OCI-LY3 (cell line): Measurements from ENCODE around the gene EPHA2.

ENCODE experiments used
- EZH2phosphoT487 ChIP-seq: fragments of 200-600 bp; shearing (Covaris generic); IDR thresholded peaks from 2 replicates; pipeline ENCODE4 v1.6.1; 2018; ENCODE audit warnings: antibody characterized with exemption, mixed run types, low read depth
- TF ChIP-seq, protein P1 (sequence below): fragments of 200-600, 300-600 bp; sonication (generic); IDR thresholded peaks from 2 replicates; pipeline ENCODE4 v1.5.1; 2014; ENCODE audit warnings: antibody characterized with exemption, low read length, low read depth

- TF ChIP-seq, protein P1, sequence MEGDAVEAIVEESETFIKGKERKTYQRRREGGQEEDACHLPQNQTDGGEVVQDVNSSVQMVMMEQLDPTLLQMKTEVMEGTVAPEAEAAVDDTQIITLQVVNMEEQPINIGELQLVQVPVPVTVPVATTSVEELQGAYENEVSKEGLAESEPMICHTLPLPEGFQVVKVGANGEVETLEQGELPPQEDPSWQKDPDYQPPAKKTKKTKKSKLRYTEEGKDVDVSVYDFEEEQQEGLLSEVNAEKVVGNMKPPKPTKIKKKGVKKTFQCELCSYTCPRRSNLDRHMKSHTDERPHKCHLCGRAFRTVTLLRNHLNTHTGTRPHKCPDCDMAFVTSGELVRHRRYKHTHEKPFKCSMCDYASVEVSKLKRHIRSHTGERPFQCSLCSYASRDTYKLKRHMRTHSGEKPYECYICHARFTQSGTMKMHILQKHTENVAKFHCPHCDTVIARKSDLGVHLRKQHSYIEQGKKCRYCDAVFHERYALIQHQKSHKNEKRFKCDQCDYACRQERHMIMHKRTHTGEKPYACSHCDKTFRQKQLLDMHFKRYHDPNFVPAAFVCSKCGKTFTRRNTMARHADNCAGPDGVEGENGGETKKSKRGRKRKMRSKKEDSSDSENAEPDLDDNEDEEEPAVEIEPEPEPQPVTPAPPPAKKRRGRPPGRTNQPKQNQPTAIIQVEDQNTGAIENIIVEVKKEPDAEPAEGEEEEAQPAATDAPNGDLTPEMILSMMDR, result no peak
- TF ChIP-seq EZH2phosphoT487, result no peak
Observed at GRCh38 chr1:16195518-16195905, 39.6 kb upstream of the EPHA2 start.
